NCI-H446 treated with DMSO at 0.1 percent for 48 hours (cell line): ENCODE data around the gene ULK4.
A peak's percentile ranks its signal among the peaks of the same experiment; 100 is the strongest.
"Not testable (repeated sequence)": the region's sequence is repeated elsewhere in the genome, so short reads cannot be mapped to it uniquely, and the experiment has no call there.

Source experiments
- DNase-seq: peaks from one replicate; lab custom pipeline; 2025; lab: John Stamatoyannopoulos, UW

Gene ULK4

GRCh38 chr3:41502023-41502422, 459.9 kb downstream of the ULK4 start:
- peak; percentile 4 for DNase-seq

- no peak for DNase-seq
Measured at GRCh38 chr3:41498847-41499246, 463.1 kb downstream of the ULK4 start.

- DNase-seq, result no peak
Measured at GRCh38 chr3:41490360-41490759, 471.5 kb downstream of the ULK4 start.

GRCh38 chr3:41489231-41489630, 472.7 kb downstream of the ULK4 start:
- DNase-seq, result no peak

- DNase-seq, result no peak
Measured at GRCh38 chr3:41488501-41488900, 473.4 kb downstream of the ULK4 start.

- DNase-seq, result no peak
Measured at GRCh38 chr3:41485484-41485883, 476.4 kb downstream of the ULK4 start.

- DNase-seq, result no peak
Measured at GRCh38 chr3:41482134-41482533, 479.8 kb downstream of the ULK4 start.

GRCh38 chr3:41478278-41478677, 483.6 kb downstream of the ULK4 start:
- DNase-seq, result no peak

- DNase-seq, result no peak
Measured at GRCh38 chr3:41477399-41478014, 484.4 kb downstream of the ULK4 start.

GRCh38 chr3:41469083-41469482, 492.8 kb downstream of the ULK4 start:
- DNase-seq, result no peak

GRCh38 chr3:41467481-41467880, 494.4 kb downstream of the ULK4 start:
- DNase-seq, result no peak

- no peak for DNase-seq
Measured at GRCh38 chr3:41464858-41465257, 497.0 kb downstream of the ULK4 start.

- no peak for DNase-seq
Measured at GRCh38 chr3:41464401-41464800, 497.5 kb downstream of the ULK4 start.

- no peak for DNase-seq
Measured at GRCh38 chr3:41462103-41462691, 499.7 kb downstream of the ULK4 start.

- DNase-seq, result no peak
Measured at GRCh38 chr3:41460736-41461135, 501.2 kb downstream of the ULK4 start.

GRCh38 chr3:41457176-41457575, 504.7 kb downstream of the ULK4 start:
- DNase-seq, result no peak

- DNase-seq, result no peak
Measured at GRCh38 chr3:41456162-41456561, 505.7 kb downstream of the ULK4 start.

GRCh38 chr3:41453618-41454017, 508.3 kb downstream of the ULK4 start:
- DNase-seq, result not testable (repeated sequence)

GRCh38 chr3:41450416-41451231, 511.3 kb downstream of the ULK4 start:
- DNase-seq, result no peak

- no peak for DNase-seq
Measured at GRCh38 chr3:41448396-41448795, 513.5 kb downstream of the ULK4 start.

GRCh38 chr3:41447701-41448100, 514.2 kb downstream of the ULK4 start:
- no peak for DNase-seq

GRCh38 chr3:41446316-41446715, 515.6 kb downstream of the ULK4 start:
- DNase-seq, result not testable (repeated sequence)

GRCh38 chr3:41441568-41441967, 520.3 kb downstream of the ULK4 start:
- no peak for DNase-seq
